M059J (cell line): ENCODE measurements around the gene SMPD4. TPM values are rescaled to one million over a fixed set of nuclear protein-coding genes. Genes with fewer than 3 reads are reported as not detected.
"Not testable (repeated sequence)": the region's sequence is repeated elsewhere in the genome, so short reads cannot be mapped to it uniquely, and the experiment has no call there.

Experiments
- DNase-seq: peaks from one replicate; pipeline ENCODE4 v3.0.0-alpha.2; 2012; ENCODE audit warnings: low read depth
- total RNA-seq: library from RNA; depleted of rRNA; stranded (reverse); fragments of >200 nt; shearing (Covaris generic); gene quantifications from 2 replicates; pipeline ENCODE4 v1.2.3, GENCODE V29; 2014

Gene SMPD4
- total RNA-seq, 1 experiment from 2014 or later: 35.0 TPM

- DNase-seq: not testable (repeated sequence)
Observed at GRCh38 chr2:130187859-130188792, 6.7 kb upstream of the SMPD4 start.

DNA sequence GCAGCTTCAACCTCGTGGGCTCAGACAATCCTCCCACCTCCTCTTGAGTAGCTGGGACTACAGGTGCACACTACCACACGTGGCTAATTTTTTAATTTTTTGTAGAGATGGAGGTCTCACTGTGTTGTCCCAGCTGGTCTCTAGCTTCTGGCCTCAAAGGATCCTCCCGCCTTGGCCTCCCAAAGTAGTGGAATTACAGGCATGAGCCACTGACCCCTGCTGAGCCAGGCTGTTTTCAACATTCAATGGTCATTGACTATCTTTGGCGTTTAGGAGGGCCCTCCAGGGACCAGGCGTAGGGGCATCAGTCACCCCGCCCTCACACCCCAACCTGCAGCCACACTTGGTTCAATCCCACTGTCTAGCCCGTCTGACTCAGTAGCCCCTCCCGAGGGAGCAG, 5.9 kb upstream of the SMPD4 start:
- no peak for DNase-seq

DNA sequence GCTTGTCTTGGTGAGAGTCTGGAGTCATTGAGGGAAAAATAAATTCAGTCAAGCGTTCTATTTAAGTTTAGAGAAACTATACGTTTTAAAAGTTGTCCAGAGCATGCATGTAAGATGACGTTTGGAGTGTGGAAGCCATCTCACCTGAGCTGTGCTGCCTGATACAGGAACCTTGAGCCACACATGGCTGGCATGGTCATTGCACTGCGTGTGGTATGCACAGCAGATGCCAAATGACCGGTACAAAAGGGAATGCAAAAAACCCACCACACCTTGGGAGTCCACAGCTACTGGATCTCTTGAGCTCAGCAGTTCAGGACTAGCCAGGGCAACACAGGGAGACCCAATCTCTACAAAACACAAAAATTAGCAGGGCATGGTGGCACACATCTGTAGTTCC, 5.0 kb upstream of the SMPD4 start:
- peak; percentile 7 for DNase-seq

- DNase-seq: no peak
Observed at GRCh38 chr2:130185896-130186295, 4.5 kb upstream of the SMPD4 start.

GRCh38 chr2:130185436-130185835, 4.0 kb upstream of the SMPD4 start:
- DNase-seq: no peak

DNA sequence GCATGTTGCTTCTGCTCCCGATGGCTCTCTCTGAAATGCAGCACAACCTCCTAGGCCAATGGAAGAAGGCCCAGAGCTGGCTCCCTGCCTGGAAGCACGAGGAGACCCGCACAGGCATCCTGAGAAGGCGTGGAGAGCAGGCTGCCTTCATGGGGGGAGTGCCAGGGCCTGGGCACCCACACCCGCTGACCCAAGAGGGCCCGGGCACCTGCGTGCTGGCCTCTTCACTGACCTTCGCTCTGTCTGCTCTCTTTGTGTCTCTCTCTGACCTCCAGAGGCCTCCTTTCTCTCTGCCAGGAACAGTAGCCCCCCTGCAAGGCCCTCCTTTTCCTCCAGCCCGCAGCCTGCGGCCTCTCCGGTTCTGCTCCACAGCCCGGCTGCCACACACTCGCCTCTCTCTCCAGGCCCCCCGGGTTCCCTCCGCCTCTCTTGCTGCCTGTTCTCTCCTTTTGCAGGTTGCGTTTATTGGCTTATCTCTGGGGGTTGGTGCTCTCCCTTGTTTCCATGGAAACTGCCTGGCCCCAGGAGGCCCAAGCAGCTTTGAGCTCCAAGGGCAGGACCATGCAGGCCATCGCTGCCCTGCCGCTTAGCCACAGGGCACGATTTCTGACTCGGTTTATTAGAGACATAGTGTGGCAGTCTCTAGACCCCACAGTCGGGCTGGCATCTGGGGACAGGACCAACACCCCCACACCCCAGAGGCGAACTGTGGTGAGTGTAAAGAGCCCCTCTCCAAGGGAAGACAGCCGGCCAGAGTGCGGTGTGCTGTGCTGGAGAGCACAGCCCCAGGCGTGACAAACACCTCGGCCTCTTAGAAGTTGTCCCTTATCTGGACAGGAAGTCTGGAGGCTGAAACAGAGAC, 2.3 kb upstream of the SMPD4 start:
- no peak for DNase-seq

DNA sequence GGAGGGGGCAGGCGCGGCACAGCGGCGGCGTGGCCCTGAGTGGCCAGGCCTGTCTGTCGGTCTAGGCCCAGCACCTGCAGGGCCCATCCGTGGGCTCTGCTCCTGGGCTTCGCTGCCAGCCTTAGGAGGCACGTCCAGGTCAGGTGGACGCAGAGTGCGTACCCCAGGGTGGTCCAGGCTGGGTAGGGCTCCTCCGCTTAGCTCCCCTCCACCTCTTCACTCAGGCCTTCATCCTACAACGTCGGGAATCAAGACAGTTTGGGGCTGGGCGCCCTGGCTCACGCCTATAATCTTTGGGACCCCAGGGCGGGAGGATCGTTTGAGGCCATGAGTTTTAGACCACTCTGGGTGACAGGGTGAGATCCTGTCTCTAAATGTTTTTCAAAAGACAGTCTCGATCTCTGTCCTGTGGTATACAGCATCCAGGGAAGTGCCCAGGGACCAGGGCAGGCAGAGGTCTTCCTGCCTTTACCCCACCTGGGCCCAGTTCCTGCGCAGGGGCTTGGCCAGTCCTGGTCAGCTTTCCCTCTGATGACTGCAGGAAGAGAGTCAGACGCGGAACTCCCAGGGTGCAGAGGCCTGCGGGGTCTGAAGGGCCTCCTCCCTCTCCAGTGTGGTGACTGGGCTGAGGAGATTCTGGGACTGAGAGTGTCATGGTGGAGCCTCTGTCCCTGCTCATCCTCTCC, 1.6 kb upstream of the SMPD4 start:
- DNase-seq: not testable (repeated sequence)

GRCh38 chr2:130181880-130182682, 679 bp upstream of the SMPD4 start, which contains the start of gene MZT2B:
TSS of gene MZT2B (plus strand) at chr2:130182262. CDS start at chr2:130182283, 21 bp downstream.
- peak; percentile 79 for DNase-seq

DNA sequence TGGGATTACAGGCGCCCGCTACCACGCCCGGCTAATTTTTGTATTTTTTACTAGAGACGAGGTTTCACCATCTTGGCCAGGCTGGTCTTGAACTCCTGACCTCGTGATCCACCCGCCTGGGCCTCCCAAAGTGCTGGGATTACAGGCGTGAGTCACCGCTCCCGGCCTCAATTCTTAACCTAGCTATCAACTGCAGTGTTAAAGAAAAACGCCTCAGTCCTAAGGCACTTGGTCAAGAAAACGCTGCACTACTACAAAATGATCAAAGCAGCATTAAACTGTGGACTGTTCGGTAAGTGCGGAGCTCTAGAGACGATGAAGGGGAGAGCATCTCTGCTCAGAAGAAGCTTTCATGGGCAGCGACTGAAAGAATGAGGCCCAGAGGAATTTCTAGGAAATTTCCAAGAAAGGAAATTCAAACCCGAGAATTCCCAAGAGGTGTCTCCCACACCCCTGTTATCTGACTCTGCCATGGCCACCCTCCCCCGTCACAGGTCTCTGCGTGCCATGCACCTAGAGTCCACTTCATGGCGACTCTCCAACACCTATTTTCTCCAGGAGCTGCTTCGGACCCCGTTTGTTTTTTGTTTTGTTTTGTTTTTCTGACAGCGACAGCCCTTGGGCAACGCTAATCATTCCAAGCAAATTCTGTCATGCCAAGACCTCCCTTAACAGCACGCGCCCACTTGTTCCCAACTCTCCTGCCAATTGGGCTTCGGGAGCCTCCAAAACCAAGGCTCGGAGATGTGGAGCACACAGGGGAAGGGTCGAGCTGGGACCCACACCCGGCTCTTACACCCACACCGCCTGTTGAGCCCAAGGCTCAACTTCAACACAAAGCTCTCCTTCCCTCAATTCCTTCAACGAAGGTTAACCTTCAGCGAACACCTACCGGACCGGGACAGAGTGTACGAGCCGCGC, 738 bp downstream of the SMPD4 start:
- peak; percentile 23 for DNase-seq

- DNase-seq: not testable (repeated sequence)
Observed at GRCh38 chr2:130174866-130175265, 6.5 kb downstream of the SMPD4 start.

DNA sequence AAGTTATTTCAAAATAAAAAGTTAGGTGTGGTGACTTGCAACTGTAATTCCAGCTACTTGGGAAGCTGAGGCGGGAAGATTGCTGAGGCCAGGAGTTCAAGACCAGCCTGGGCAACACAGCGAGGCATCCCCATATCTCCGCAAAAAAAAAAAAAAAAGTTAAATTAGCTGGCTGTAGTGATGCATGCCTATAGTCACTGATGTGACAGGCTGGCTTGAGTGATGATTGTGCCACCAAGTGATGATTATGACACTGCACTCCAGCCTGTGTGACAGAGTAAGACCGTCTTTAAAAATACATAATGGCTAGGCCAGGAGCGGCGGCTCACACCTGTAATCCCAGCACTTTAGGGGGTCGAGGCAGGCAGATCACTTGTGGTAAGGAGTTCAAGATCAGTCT, 11.5 kb downstream of the SMPD4 start:
- DNase-seq: no peak

DNA sequence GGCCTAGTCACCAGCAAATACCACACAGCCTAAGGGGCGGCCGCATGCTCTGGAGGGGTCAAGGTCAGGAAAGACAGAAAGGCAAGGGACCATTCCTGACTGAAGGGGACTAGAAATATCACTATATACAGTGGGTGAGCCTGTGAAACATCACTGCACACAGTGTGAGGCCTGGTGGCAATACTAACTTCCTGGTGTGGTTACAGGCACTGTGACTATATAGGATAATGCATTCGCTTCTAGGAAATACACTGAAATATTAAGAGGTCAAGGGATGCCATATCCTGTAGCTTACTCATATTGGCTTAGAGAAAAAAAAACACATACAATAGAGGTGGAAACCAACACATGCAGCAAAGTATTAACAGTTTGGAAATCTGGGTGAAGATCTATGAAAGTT, 12.2 kb downstream of the SMPD4 start:
- not testable (repeated sequence) for DNase-seq

GRCh38 chr2:130166611-130167010, 14.8 kb downstream of the SMPD4 start:
- not testable (repeated sequence) for DNase-seq

DNA sequence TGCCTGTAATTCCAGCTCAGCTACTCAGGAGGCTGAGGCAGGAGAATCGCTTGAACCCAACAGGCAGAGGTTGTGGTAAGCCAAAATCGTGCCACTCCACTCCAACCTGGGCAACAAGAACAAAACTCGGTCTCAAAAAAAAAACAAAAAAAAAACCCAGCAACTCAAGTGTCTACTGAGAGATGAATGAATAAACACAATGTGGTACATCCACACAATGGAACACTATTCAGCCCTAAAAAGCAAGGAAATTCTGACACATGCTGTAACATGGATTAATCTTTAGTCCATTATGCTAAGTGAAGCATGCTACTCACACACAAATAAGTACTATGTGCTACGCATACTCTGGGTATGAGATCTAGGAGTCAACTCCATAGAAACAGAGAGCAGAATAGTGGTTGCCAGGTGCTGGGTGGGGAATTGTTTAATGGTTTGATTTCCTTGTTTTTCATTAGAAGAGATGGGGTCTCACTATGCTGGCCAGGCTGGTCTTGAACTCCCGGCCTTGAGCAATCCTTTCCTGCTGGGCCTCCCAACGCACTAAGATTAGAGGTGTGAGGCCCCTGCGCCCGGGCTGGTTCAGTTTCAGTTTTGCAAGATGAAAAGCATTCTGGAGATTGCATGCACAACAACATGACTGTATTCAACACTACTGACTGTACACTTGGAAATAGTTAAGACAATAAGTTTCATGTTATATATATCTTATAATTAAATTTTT, 15.9 kb downstream of the SMPD4 start:
- DNase-seq: no peak

DNA sequence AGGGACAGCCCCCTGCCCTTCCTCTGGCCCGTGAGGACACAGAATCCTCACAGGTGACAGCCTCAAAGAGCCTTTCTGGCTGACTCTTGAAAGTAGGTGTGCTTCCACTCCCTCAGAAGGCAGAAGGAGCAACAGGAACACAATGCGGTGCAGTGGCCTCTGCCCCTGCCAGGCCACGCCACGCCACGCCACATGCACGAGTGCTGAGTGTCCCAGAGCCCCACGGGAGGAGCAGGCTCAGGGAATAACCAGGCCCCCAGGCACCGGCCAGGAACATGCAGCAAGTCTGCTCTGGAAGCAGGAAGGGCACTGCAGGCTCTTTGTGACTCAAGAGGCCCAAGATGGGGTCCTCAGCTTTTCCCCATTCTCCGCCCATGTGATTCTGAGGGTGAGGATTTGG, 18.4 kb downstream of the SMPD4 start:
- DNase-seq: no peak

- DNase-seq: not testable (repeated sequence)
Observed at GRCh38 chr2:130162486-130162885, 18.9 kb downstream of the SMPD4 start.

- not testable (repeated sequence) for DNase-seq
Observed at GRCh38 chr2:130160838-130161705, 20.3 kb downstream of the SMPD4 start.

DNA sequence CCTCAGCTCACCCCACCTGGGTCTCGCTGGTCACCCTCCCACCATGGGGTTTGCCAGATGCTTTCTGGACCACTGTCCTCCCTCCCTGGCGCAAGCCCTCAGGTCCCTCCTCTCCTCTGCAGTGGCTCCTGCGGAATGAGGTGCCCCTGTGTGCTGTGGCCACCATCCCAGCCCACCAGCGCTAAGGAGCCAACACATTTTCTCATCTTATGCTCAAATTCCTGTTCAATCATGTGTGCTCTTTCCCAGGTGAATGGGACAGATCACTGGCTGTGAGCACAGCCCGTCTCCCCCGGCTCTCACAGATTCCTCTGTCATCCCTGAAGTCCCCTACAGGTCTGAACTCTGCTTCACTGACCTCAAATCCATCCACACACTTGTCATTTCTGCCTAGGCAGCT, 21.3 kb downstream of the SMPD4 start:
- DNase-seq: no peak
